Neural crest cell (in vitro differentiated cells): ENCODE results near the gene KSR2. TPM values are rescaled to one million over a fixed set of nuclear protein-coding genes. Genes with fewer than 3 reads are reported as not detected.

ENCODE experiments used
- DNase-seq: peaks from one replicate; pipeline ENCODE4 v3.0.0; 2021; ENCODE audit warnings: low read depth, mixed read lengths, low spot score
- H3K27ac Mint-ChIP-seq: one replicate; pipeline ENCODE4 v1.8.0; 2021; ENCODE audit warnings: mild to moderate bottlenecking, mixed read lengths; ENCODE audit not compliant: unreplicated experiment
- H3K27me3 Mint-ChIP-seq: 2 replicates; pipeline ENCODE4 v1.8.0; 2021; ENCODE audit warnings: low read depth, mild to moderate bottlenecking, mixed read lengths
- H3K36me3 Mint-ChIP-seq: 2 replicates; pipeline ENCODE4 v1.8.0; 2021; ENCODE audit warnings: low read depth, mild to moderate bottlenecking, mixed read lengths
- H3K4me1 Mint-ChIP-seq: 2 replicates; pipeline ENCODE4 v1.8.0; 2021; ENCODE audit warnings: mixed read lengths
- H3K4me3 Mint-ChIP-seq: one replicate; pipeline ENCODE4 v1.8.0; 2021; ENCODE audit warnings: mild to moderate bottlenecking, mixed read lengths
- H3K9me3 Mint-ChIP-seq: 2 replicates; pipeline ENCODE4 v1.8.0; 2021; ENCODE audit warnings: mixed read lengths
- total RNA-seq: library from RNA; stranded (reverse); gene quantifications from 2 replicates; pipeline ENCODE4 v1.2.1, GENCODE V29; 2021
- TF ChIP-seq, protein P1 (sequence below): fragments of 200-600 bp; sonication (generic); conservative IDR thresholded peaks from 2 replicates; pipeline ENCODE4 v1.5.0; 2021; ENCODE audit warnings: antibody characterized with exemption, mild to moderate bottlenecking

The KSR2 gene
- total RNA-seq, 1 donor from 2014 or later, result 0.33 TPM

DNA sequence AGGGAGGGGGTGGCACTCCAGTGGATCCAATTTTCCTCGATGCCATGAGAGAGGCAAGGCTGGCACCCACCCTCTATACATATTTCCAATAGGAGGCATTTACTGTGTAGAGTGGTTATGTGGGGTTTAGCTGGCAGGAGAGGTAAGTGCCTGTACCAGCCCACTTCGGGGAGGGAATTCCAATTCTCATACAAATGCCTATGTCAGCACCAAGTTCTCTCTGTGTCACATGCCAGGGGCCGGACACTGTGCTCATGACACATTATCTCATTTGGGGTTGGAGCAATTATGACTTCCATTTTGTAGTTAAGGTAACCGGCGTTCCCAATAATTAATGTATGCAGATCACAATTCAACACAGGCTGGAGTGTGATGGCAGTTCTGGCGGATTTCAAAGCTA is 284.3 kb downstream of the KSR2 start:
- peaks cover 4% of the 10 kb centered on the region for H3K4me1 Mint-ChIP-seq
- H3K27me3 Mint-ChIP-seq, result peaks cover 17% of the 10 kb centered on the region
- H3K4me3 Mint-ChIP-seq, result no peak overlapping the region
- H3K36me3 Mint-ChIP-seq, result no peaks in the 10 kb centered on the region
- TF ChIP-seq, protein P1, sequence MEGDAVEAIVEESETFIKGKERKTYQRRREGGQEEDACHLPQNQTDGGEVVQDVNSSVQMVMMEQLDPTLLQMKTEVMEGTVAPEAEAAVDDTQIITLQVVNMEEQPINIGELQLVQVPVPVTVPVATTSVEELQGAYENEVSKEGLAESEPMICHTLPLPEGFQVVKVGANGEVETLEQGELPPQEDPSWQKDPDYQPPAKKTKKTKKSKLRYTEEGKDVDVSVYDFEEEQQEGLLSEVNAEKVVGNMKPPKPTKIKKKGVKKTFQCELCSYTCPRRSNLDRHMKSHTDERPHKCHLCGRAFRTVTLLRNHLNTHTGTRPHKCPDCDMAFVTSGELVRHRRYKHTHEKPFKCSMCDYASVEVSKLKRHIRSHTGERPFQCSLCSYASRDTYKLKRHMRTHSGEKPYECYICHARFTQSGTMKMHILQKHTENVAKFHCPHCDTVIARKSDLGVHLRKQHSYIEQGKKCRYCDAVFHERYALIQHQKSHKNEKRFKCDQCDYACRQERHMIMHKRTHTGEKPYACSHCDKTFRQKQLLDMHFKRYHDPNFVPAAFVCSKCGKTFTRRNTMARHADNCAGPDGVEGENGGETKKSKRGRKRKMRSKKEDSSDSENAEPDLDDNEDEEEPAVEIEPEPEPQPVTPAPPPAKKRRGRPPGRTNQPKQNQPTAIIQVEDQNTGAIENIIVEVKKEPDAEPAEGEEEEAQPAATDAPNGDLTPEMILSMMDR, result no peak
- H3K9me3 Mint-ChIP-seq, result no peaks in the 10 kb centered on the region
- H3K27ac Mint-ChIP-seq, result no peak overlapping the region
- no peak for DNase-seq

DNA sequence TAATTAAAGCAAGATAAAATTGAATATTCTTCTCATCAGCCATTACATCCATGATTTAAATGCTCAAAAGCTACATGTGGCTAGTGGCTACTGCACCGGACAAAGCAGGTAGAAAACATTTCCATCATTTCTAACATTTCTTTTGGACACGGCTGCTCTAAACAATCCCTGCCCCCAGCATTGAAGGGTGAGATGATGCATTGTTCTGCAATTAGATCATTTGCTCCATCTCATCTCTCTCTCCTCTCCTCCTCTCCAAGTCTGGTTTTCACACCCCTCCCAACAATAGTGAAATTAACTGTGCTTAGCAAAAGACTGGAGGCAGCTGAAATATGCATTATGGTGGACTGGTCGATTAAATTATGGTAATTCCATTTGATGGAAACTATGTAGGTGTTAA is 288.5 kb downstream of the KSR2 start:
- no peaks in the 10 kb centered on the region for H3K9me3 Mint-ChIP-seq
- H3K36me3 Mint-ChIP-seq, result no peaks in the 10 kb centered on the region
- no peak for DNase-seq
- peaks cover 21% of the 10 kb centered on the region for H3K27me3 Mint-ChIP-seq
- TF ChIP-seq, protein P1, result no peak
- no peaks in the 10 kb centered on the region for H3K4me1 Mint-ChIP-seq
- H3K4me3 Mint-ChIP-seq, result no peak overlapping the region
- no peak overlapping the region for H3K27ac Mint-ChIP-seq

DNA sequence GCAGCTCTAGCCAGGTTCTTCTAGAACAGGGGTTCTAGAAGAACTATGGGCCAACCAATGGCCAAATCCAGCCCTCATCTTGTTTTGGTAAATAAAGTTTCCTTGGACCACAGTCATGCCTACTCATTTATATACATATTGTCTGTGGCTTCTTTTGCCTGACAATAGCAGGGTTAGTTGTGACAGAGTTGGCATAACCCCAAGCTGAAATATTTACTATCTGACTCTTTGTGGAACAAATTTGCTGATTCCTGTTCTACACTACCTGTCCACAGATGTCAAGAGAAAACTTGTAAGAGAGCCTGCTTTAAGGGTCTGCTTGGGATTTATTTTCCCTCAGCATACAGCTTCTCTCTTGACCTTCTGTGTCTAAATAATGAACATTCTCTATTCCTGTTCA is 289.0 kb downstream of the KSR2 start:
- Mint-ChIP-seq H3K9me3 (peaks cover 2% of the 10 kb centered on the region), H3K27ac (no peak overlapping the region), H3K36me3 (no peaks in the 10 kb centered on the region), H3K4me1 (no peaks in the 10 kb centered on the region), H3K4me3 (no peak overlapping the region), H3K27me3 (peaks cover 24% of the 10 kb centered on the region)
- TF ChIP-seq, protein P1, result no peak
- DNase-seq, result no peak

DNA sequence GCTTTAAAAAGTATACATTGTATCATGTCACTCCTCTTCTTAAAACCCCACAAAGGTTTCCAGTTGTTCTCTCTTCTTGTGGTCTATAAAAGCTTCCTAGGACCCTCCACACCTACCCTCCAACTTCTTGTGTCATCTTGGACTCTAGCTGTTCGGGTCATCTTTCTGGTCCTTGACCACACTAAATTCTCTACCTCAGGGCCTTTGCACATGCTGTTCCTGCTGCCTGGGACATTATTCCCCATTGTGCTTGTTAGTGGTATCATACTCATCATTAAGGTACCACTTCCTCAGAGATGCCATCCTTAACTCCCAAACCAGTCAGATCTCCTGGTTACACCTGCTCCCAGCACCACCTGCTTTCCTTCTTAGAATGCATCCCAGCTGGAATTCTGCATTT is 294.0 kb downstream of the KSR2 start:
- DNase-seq, result no peak
- Mint-ChIP-seq H3K9me3 (peaks cover 2% of the 10 kb centered on the region), H3K4me1 (no peaks in the 10 kb centered on the region), H3K4me3 (no peak overlapping the region), H3K27ac (no peak overlapping the region), H3K36me3 (no peaks in the 10 kb centered on the region), H3K27me3 (peaks cover 51% of the 10 kb centered on the region)
- TF ChIP-seq, protein P1, result no peak

DNA sequence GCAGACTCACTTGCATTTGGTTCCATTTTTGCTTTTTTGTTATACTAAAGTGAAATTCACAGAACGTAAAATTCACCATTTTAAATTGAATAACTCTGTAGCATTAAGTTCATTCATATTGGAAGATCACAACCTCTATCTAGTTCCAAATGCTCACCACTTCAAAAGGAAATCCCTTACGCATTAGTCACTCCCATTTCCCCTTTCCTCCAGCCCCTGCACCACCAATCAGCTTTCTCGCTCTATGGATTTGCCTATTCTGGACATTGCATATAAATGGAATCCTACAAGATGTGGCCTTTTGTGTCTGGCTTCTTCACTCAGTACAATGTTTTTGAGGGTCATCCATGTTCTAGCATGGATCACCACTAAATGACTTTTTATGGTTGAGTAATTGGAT is 294.5 kb downstream of the KSR2 start:
- H3K27ac Mint-ChIP-seq, result no peak overlapping the region
- H3K4me1 Mint-ChIP-seq, result no peaks in the 10 kb centered on the region
- DNase-seq, result no peak
- H3K4me3 Mint-ChIP-seq, result no peak overlapping the region
- peaks cover 2% of the 10 kb centered on the region for H3K9me3 Mint-ChIP-seq
- peaks cover 52% of the 10 kb centered on the region for H3K27me3 Mint-ChIP-seq
- H3K36me3 Mint-ChIP-seq, result no peaks in the 10 kb centered on the region
- TF ChIP-seq, protein P1, result no peak

DNA sequence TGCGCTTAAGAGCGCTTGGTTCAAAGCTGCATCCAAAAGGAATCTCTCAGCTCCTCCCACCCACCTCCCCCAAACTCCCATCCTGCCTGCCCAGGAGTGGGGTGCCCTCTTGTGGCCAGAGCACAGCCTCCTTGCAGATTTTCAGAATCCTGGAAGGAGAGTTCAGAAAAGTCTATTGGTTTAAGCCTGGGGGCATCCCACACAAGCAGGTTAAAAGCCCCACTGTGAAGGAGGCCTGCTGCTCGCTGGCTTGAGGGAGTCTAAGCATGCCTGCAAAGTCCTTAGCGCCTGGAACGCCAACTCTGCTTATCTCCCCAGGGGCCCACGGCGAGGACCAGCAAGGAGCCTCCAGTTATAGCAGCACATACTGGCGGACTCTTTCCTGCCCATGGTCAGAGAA is 297.1 kb downstream of the KSR2 start:
- H3K4me1 Mint-ChIP-seq, result no peaks in the 10 kb centered on the region
- H3K36me3 Mint-ChIP-seq, result no peaks in the 10 kb centered on the region
- H3K27me3 Mint-ChIP-seq, result peaks cover 72% of the 10 kb centered on the region
- no peak overlapping the region for H3K27ac Mint-ChIP-seq
- TF ChIP-seq, protein P1, result peak; percentile 59
- no peak overlapping the region for H3K4me3 Mint-ChIP-seq
- DNase-seq, result peak; percentile 33
- H3K9me3 Mint-ChIP-seq, result peaks cover 2% of the 10 kb centered on the region
